PC-9 (cell line): ENCODE results near the gene ISG15. TPM values are rescaled to one million over a fixed set of nuclear protein-coding genes. Genes with fewer than 3 reads are reported as not detected.

Experiments used
- BruUV-seq: library from RNA; stranded (reverse); fragments of 400-500 nt; replicated peaks from 2 replicates; lab custom pipeline; 2021; lab: Mats Ljungman, UMichigan
- CTCF ChIA-PET: fragments of 300-600 bp; sonication (Branson Sonifier 250); formaldehyde crosslinking; loops from one replicate; lab custom pipeline; 2022; ENCODE audit warnings: antibody characterized with exemption; lab: Charles Lee
- POLR2A ChIA-PET: fragments of 300-600 bp; sonication (Branson Sonifier 250); formaldehyde crosslinking; loops from one replicate; lab custom pipeline; 2022; ENCODE audit warnings: antibody characterized with exemption; ENCODE audit not compliant: unreplicated experiment; lab: Charles Lee
- DNase-seq, 2 experiments: peaks; one replicate each; pipeline versions ENCODE4 v3.0.0 to v3.0.0-alpha.2; 2015 to 2022; ENCODE audit warnings: mixed read lengths in 1 of 2
- H2AFZ ChIP-seq: fragments of 200-600 bp; sonication (generic); 2 replicates; pipeline ENCODE4 v1.8.1; 2017; ENCODE audit warnings: antibody characterized with exemption
- H3F3A ChIP-seq: fragments of 200-600 bp; sonication (generic); 2 replicates; pipeline ENCODE4 v1.8.1; 2017; ENCODE audit warnings: antibody characterized with exemption, mild to moderate bottlenecking, low read depth; ENCODE audit not compliant: insufficient read depth
- H3K27ac ChIP-seq: fragments of 200-600 bp; sonication (generic); 2 replicates; pipeline ENCODE4 v1.6.1; 2016; ENCODE audit warnings: mixed run types
- H3K27me3 ChIP-seq: fragments of 200-600 bp; sonication (generic); 2 replicates; pipeline ENCODE4 v1.6.1; 2016; ENCODE audit warnings: low read depth, mixed run types; ENCODE audit not compliant: insufficient read depth
- H3K36me3 ChIP-seq: fragments of 200-600 bp; sonication (generic); 2 replicates; pipeline ENCODE4 v1.6.1; 2016; ENCODE audit warnings: low read depth, mixed run types
- H3K4me1 ChIP-seq: fragments of 200-600 bp; sonication (generic); replicated peaks from 2 replicates; pipeline ENCODE4 v1.6.1; 2016; ENCODE audit warnings: mixed run types; ENCODE audit not compliant: insufficient read depth
- H3K4me2 ChIP-seq: fragments of 200-600 bp; sonication (generic); 2 replicates; pipeline ENCODE4 v1.6.1; 2017; ENCODE audit warnings: mixed run types
- H3K4me3 ChIP-seq: fragments of 200-600 bp; sonication (generic); 2 replicates; pipeline ENCODE4 v1.6.1; 2016; ENCODE audit warnings: mixed run types
- H3K79me2 ChIP-seq: fragments of 200-600 bp; sonication (generic); 2 replicates; pipeline ENCODE4 v1.6.1; 2017; ENCODE audit warnings: low read depth, mixed run types
- H3K9me2 ChIP-seq: fragments of 200-600 bp; sonication (generic); 2 replicates; pipeline ENCODE4 v1.8.1; 2017; ENCODE audit warnings: mild to moderate bottlenecking; ENCODE audit not compliant: insufficient read depth
- H3K9me3 ChIP-seq: fragments of 200-600 bp; sonication (generic); 2 replicates; pipeline ENCODE4 v1.8.1; 2016; ENCODE audit warnings: low read depth; ENCODE audit not compliant: insufficient read depth
- H4K20me1 ChIP-seq: fragments of 200-600 bp; sonication (generic); 2 replicates; pipeline ENCODE4 v1.8.1; 2017; ENCODE audit not compliant: insufficient read depth
- EZH2 ChIP-seq: fragments of 200-600 bp; sonication (generic); IDR thresholded peaks from 2 replicates; pipeline ENCODE4 v1.8.0; 2017; ENCODE audit warnings: antibody characterized with exemption, low read depth
- intact Hi-C: fragments of 100-400 bp; cut with micrococcal nuclease; formaldehyde crosslinking; loops from one replicate; pipeline ENCODE4 v1.10.0; 2022; ENCODE audit not compliant: unreplicated experiment
- total RNA-seq: library from RNA; stranded (reverse); gene quantifications from 2 replicates; pipeline ENCODE4 v1.2.3, GENCODE V29; 2021
- TF ChIP-seq, protein P1 (sequence below): fragments of 200-600 bp; sonication (generic); conservative IDR thresholded peaks from 2 replicates; pipeline ENCODE4 v1.6.1; 2017; ENCODE audit warnings: mixed run types, antibody characterized with exemption, mild to moderate bottlenecking, moderate library complexity

Gene ISG15
- total RNA-seq, 1 experiment from 2014 or later: 20.9 TPM

GRCh38 chr1:1019122-1019999 is 6.1 kb downstream of the ISG15 start:
- Histone ChIP-seq H3K9me3 (no peaks in the 10 kb centered on the region), H4K20me1 (no peaks in the 10 kb centered on the region), H2AFZ (no peak overlapping the region; the same call in 1 of the 2 replicates), H3F3A (peaks cover 41% of the 10 kb centered on the region), H3K4me1 (peaks cover 26% of the 10 kb centered on the region), H3K9me2 (no peaks in the 10 kb centered on the region), H3K4me2 (peak overlapping the region; percentile 56), H3K27ac (no peak overlapping the region), H3K27me3 (no peaks in the 10 kb centered on the region), H3K4me3 (peak overlapping the region; percentile 29; the same call in 1 of the 2 replicates), H3K36me3 (no peaks in the 10 kb centered on the region), H3K79me2 (peaks cover 36% of the 10 kb centered on the region)
- intact Hi-C loops: no loop called here
- CTCF ChIA-PET: interaction anchor here (0.6 to 1.0 kb wide), 4 partner anchors 45 to 558 kb away, joined by 3 to 6 read pairs (median 4); partner anchors contain the start of gene RNF223
- TF ChIP-seq EZH2: no peak
- TF ChIP-seq, protein P1, sequence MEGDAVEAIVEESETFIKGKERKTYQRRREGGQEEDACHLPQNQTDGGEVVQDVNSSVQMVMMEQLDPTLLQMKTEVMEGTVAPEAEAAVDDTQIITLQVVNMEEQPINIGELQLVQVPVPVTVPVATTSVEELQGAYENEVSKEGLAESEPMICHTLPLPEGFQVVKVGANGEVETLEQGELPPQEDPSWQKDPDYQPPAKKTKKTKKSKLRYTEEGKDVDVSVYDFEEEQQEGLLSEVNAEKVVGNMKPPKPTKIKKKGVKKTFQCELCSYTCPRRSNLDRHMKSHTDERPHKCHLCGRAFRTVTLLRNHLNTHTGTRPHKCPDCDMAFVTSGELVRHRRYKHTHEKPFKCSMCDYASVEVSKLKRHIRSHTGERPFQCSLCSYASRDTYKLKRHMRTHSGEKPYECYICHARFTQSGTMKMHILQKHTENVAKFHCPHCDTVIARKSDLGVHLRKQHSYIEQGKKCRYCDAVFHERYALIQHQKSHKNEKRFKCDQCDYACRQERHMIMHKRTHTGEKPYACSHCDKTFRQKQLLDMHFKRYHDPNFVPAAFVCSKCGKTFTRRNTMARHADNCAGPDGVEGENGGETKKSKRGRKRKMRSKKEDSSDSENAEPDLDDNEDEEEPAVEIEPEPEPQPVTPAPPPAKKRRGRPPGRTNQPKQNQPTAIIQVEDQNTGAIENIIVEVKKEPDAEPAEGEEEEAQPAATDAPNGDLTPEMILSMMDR: peak; percentile 63
- peak; percentile 63 to 88 for DNase-seq
- no TSS peak for BruUV-seq
- POLR2A ChIA-PET: interaction anchor here (0.6 to 0.8 kb wide), 2 partner anchors 14 to 18 kb away, joined by 5 read pairs; no protein-coding TSS in a partner anchor

DNA sequence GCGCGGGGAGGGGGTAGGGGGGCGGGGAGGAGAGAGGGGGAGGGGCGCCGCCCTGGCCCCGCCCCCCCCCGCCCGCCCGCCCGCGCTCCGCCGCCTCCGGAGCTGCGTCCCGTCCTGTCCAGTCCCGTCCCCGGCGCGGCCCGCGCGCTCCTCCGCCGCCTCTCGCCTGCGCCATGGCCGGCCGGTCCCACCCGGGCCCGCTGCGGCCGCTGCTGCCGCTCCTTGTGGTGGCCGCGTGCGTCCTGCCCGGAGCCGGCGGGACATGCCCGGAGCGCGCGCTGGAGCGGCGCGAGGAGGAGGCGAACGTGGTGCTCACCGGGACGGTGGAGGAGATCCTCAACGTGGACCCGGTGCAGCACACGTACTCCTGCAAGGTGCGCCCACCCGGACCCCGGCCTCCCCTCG is 6.7 kb downstream of the ISG15 start, which contains the start of gene AGRN:
AGRN (plus strand) TSS at position 121 of the 405 bp plus-strand sequence; CDS start at position 174, 53 bp downstream.
- no TSS peak for BruUV-seq
- peaks cover 40% of the 10 kb centered on the region for H3F3A ChIP-seq
- no peak for TF ChIP-seq EZH2
- TF ChIP-seq, protein P1: no peak

DNA sequence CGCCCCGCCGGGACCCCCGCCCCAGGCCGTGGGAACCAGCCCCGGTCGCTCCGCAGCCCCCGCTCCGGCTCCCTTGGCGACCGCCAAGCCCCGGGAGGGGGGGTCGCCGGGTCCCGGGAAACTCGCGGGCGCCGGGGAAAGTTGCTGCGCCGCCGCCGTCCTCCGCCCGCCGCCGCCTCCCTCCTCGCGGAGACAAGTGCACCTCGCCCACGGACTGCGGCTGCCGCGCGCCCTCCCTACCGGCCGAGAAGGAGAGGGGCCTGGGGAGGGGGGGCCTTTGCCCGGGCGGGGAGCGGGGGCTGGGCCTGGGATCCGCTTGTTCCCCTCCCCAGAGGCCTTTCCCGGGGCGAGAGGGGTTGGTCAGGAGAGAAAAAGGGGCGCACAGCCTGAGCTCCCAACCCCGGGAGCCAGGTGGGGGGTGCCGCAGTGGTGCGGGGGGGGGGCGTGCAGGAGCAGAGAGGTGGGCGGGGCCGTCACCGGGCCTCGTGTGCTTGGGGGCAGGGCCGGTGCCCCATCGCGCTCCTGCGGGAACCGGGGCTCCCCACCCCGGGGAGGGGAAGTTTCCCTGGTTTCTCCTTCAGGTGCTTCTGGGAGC is 7.2 kb downstream of the ISG15 start:
- Histone ChIP-seq H3K27ac (peak overlapping the region; percentile 76), H3K27me3 (no peaks in the 10 kb centered on the region), H4K20me1 (no peaks in the 10 kb centered on the region), H2AFZ (no peak overlapping the region), H3K4me1 (peaks cover 38% of the 10 kb centered on the region), H3K9me2 (no peaks in the 10 kb centered on the region), H3K79me2 (peaks cover 44% of the 10 kb centered on the region), H3F3A (peaks cover 35% of the 10 kb centered on the region), H3K36me3 (no peaks in the 10 kb centered on the region), H3K9me3 (no peaks in the 10 kb centered on the region), H3K4me3 (peak overlapping the region; percentile 80), H3K4me2 (peak overlapping the region; percentile 95)
- intact Hi-C loops: loop anchor here (1.0 to 5.0 kb wide), 2 partner anchors 52 to 288 kb away; partner anchors contain the start of genes PUSL1 and RNF223
- POLR2A ChIA-PET: interaction anchor here (0.6 to 0.7 kb wide), 3 partner anchors 21 to 245 kb away, joined by 3 to 13 read pairs (median 4); no protein-coding TSS in a partner anchor
- CTCF ChIA-PET: interaction anchor here (0.7 kb wide), 1 partner anchor 54 kb away, joined by 6 read pairs; the partner anchor contains the start of gene RNF223
- TF ChIP-seq, protein P1: no peak
- TF ChIP-seq EZH2: no peak
- BruUV-seq: no TSS peak
- DNase-seq: peak in 1 of 2 experiments; percentile 36

More for the DNA sequence above, 6.7 kb downstream of the ISG15 start, which contains the start of gene AGRN:
- Histone ChIP-seq H3K4me1 (peaks cover 32% of the 10 kb centered on the region), H3K27ac (peak within 1 kb of the TSS; percentile 76), H3K9me2 (no peaks in the 10 kb centered on the region), H3K79me2 (peaks cover 40% of the 10 kb centered on the region), H2AFZ (peak within 1 kb of the TSS; percentile 42; the same call in 1 of the 2 replicates), H3K36me3 (no peaks in the 10 kb centered on the region), H3K4me3 (peak within 1 kb of the TSS; percentile 80), H3K9me3 (no peaks in the 10 kb centered on the region), H3K27me3 (no peaks in the 10 kb centered on the region), H3K4me2 (peak within 1 kb of the TSS; percentile 95), H4K20me1 (no peaks in the 10 kb centered on the region)
- intact Hi-C loops: loop anchor here (5.0 kb wide), 1 partner anchor 52 kb away; the partner anchor contains the start of gene RNF223
- ChIA-PET POLR2A (interaction anchor here (0.6 kb wide), 2 partner anchors 21 to 245 kb away, joined by 4 to 13 read pairs; no protein-coding TSS in a partner anchor), CTCF (interaction anchor here (0.7 kb wide), 1 partner anchor 54 kb away, joined by 6 read pairs; the partner anchor contains the start of gene RNF223)
- peak in 1 of 2 experiments; percentile 57 for DNase-seq
